Measurements from ENCODE around the gene ATP2B1. TPM values are rescaled to one million over a fixed set of nuclear protein-coding genes. Genes with fewer than 3 reads are reported as not detected.

The ATP2B1 gene
- total and polyA plus RNA-seq, 2 donors (not counting 3 experiments of a cell fraction or from before 2014, with no cell fraction given): 6.4 to 28.0 TPM

DNA sequence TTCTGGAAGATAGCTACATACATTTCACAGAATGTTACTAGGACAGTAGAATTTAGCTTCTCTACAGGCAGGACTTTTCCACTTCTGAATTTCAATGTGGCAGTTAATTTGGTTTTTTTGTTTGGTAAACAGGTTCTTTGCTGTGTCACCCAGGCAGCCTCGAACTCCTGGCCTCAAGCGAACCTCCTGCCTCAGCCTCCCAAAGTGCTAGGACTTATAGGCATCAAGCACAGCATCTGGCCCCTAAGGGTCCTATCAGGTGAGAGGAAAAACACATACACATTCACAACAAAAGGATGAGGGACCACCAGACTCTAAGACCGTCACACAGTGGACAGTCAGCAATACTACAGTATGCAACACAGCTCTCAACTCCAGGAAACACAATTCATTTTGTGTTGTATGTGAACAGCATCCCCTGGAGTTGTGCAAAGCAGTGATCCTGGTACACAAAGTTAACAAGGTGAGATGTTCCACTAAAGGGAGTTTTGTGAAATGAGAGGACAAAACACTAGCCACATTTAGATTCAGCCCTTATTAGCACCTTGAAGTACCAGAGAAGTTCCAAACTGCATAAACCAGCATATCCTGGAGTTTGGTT, 6.9 kb downstream of the ATP2B1 start:
- H4K20me1 ChIP-seq (replicated peaks; ENCODE audit: control insufficient read depth, extremely low read depth, insufficient read depth, low read length): peaks cover 2% of the 10 kb centered on the region
- peaks cover 3% of the 10 kb centered on the region for H3K9me1 ChIP-seq (replicated peaks; ENCODE audit: control insufficient read depth, extremely low read depth, insufficient read depth, low read length)
- no peaks in the 10 kb centered on the region for H3K27me3 ChIP-seq (ENCODE audit: control insufficient read depth in 2 of 2, insufficient read depth in 2 of 2, low read length in 2 of 2)
- DNase-seq (ENCODE audit: low read depth, low spot score): no peak
- FAIRE-seq: no peak
- no peaks in the 10 kb centered on the region for H3K36me3 ChIP-seq (ENCODE audit: control insufficient read depth in 2 of 2, extremely low read depth in 1 of 2, insufficient read depth in 2 of 2, low read length in 2 of 2)
- no peaks in the 10 kb centered on the region for H3K4me1 ChIP-seq (ENCODE audit: control insufficient read depth, extremely low read depth, insufficient read depth, low read length)
- no peak overlapping the region for H2AFZ ChIP-seq (ENCODE audit: low read depth, low read length)
- no peak for TF ChIP-seq JUN (IDR thresholded peaks at IDR 0.05; ENCODE audit: borderline replicate concordance, insufficient read depth, insufficient read length, low read depth)
- TF ChIP-seq FOS (IDR thresholded peaks at IDR 0.05; ENCODE audit: borderline replicate concordance, insufficient read depth, low read length): no peak
- TF ChIP-seq, protein P1, sequence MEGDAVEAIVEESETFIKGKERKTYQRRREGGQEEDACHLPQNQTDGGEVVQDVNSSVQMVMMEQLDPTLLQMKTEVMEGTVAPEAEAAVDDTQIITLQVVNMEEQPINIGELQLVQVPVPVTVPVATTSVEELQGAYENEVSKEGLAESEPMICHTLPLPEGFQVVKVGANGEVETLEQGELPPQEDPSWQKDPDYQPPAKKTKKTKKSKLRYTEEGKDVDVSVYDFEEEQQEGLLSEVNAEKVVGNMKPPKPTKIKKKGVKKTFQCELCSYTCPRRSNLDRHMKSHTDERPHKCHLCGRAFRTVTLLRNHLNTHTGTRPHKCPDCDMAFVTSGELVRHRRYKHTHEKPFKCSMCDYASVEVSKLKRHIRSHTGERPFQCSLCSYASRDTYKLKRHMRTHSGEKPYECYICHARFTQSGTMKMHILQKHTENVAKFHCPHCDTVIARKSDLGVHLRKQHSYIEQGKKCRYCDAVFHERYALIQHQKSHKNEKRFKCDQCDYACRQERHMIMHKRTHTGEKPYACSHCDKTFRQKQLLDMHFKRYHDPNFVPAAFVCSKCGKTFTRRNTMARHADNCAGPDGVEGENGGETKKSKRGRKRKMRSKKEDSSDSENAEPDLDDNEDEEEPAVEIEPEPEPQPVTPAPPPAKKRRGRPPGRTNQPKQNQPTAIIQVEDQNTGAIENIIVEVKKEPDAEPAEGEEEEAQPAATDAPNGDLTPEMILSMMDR (IDR thresholded peaks at IDR 0.05; ENCODE audit: extremely low read depth in 1 of 2, insufficient read depth in 1 of 2, low read depth in 1 of 2, low read length in 2 of 2): no peak
- TF ChIP-seq POLR2A (IDR thresholded peaks at IDR 0.05; ENCODE audit: low read depth, low read length): no peak
- no peak for TF ChIP-seq MYC (IDR thresholded peaks at IDR 0.05; ENCODE audit: low read depth, low read length)
- TF ChIP-seq POLR2AphosphoS5 (IDR thresholded peaks at IDR 0.05; ENCODE audit: insufficient read depth, low read depth, low read length): no peak
- TF ChIP-seq GATA2 (IDR thresholded peaks at IDR 0.05; ENCODE audit: insufficient read depth, insufficient read length, low read depth, low read length): no peak
- TF ChIP-seq, protein P2, sequence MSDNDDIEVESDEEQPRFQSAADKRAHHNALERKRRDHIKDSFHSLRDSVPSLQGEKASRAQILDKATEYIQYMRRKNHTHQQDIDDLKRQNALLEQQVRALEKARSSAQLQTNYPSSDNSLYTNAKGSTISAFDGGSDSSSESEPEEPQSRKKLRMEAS (IDR thresholded peaks at IDR 0.05; ENCODE audit: insufficient read depth, insufficient read length): no peak
- TF ChIP-seq EZH2 (IDR thresholded peaks at IDR 0.05; ENCODE audit: borderline replicate concordance, low read depth, low read length, severe bottlenecking): no peak
- H3K4me2 ChIP-seq (ENCODE audit: insufficient read depth, low read length): no peak overlapping the region
- H3K4me3 ChIP-seq (replicated peaks in 1 of 3; ENCODE audit: insufficient read depth in 1 of 3, low read depth in 1 of 3, low read length in 3 of 3): no peak overlapping the region
- H3K27ac ChIP-seq (ENCODE audit: insufficient read depth, low read depth, low read length): no peak overlapping the region
- H3K9me3 ChIP-seq (replicated peaks; ENCODE audit: control insufficient read depth, insufficient read depth, low read length): no peaks in the 10 kb centered on the region
- H3K79me2 ChIP-seq (ENCODE audit: control insufficient read depth, insufficient read depth, low read length): peaks cover 13% of the 10 kb centered on the region
- H3K9ac ChIP-seq (replicated peaks; ENCODE audit: extremely low read depth, insufficient read depth, low read length): no peak overlapping the region
- CTCF ChIA-PET: interaction anchor here (1.0 kb wide), 1 partner anchor 159 kb away, joined by 3 read pairs; no protein-coding TSS in a partner anchor
- POLR2A ChIA-PET: no interaction called here
- no TSS peak for BruUV-seq (replicated peaks)
- dilution Hi-C loops (cut with MboI; ENCODE audit: extremely low pct_ligation_motif_present, low sequenced_read_pairs): no loop called here
- intact Hi-C loops (cut with micrococcal nuclease): no loop called here

All from endothelial cell of umbilical vein (primary cell).